ENCODE results near the gene MATN4.

MATN4 gene

DNA sequence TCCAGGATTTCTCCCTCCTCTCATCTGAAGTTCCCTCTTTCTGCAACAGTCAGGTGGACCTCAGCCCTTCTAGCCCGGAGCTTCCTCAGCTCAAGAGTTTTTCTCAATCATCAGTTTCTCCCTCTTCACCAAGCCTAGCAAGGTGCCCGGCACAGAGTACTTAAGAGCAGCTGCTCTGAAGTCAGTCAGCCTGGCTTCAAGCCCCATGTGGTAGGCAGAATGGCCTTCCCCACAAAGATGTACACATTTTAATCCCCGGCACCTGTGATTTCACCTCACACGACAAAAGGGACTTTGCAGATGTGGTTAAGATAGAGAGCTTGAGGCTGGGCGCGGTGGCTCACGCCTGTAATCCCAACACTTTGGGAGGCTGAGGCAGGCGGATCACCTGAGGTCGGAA, 16.6 kb downstream of the MATN4 start:
- no peak for DNase-seq (ENCODE audit: extremely low read depth, low read depth)
- TF ChIP-seq, protein P1, sequence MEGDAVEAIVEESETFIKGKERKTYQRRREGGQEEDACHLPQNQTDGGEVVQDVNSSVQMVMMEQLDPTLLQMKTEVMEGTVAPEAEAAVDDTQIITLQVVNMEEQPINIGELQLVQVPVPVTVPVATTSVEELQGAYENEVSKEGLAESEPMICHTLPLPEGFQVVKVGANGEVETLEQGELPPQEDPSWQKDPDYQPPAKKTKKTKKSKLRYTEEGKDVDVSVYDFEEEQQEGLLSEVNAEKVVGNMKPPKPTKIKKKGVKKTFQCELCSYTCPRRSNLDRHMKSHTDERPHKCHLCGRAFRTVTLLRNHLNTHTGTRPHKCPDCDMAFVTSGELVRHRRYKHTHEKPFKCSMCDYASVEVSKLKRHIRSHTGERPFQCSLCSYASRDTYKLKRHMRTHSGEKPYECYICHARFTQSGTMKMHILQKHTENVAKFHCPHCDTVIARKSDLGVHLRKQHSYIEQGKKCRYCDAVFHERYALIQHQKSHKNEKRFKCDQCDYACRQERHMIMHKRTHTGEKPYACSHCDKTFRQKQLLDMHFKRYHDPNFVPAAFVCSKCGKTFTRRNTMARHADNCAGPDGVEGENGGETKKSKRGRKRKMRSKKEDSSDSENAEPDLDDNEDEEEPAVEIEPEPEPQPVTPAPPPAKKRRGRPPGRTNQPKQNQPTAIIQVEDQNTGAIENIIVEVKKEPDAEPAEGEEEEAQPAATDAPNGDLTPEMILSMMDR (IDR thresholded peaks at IDR 0.05; ENCODE audit: low read depth, low read length, missing control alignments): no peak
- H3K4me3 ChIP-seq (replicated peaks; ENCODE audit: low read depth, low read length): no peak overlapping the region

DNA sequence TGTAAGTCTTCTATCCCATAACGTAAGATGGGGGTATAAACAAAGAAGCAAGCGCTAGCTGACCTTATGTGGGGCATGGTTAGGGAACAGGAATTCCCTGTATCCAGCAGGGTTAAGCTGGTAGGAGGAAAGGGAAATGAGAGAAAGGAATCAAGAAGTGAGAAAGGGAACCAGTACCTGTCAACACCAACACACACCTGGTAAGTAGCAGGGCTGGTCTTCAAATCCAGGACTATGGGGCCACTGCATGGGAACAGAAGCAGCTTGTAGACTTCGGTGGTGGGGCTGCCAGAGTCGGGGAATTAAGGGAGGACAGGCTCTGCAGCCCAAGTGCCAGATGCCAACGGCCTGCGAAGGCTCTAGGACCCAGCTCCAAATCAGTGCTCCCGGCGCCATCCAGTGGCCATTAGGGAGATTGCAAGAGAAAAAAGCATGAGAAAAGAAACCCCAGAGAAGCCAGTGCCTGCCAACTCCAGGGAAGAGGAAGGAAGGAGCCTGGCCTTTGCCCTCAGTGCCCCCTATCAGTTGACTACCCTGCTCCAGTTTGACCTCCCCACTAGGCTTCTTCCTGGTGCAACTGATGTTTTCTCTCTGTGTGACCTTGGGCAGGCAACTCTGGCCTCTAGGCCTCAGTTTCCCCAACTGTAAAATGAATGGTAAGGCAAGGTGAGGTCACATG, 17.3 kb downstream of the MATN4 start:
- H3K4me3 ChIP-seq (replicated peaks; ENCODE audit: low read depth, low read length): no peak overlapping the region
- DNase-seq (ENCODE audit: extremely low read depth, low read depth): no peak
- TF ChIP-seq, protein P1 (IDR thresholded peaks at IDR 0.05; ENCODE audit: low read depth, low read length, missing control alignments): peak; percentile 84

DNA sequence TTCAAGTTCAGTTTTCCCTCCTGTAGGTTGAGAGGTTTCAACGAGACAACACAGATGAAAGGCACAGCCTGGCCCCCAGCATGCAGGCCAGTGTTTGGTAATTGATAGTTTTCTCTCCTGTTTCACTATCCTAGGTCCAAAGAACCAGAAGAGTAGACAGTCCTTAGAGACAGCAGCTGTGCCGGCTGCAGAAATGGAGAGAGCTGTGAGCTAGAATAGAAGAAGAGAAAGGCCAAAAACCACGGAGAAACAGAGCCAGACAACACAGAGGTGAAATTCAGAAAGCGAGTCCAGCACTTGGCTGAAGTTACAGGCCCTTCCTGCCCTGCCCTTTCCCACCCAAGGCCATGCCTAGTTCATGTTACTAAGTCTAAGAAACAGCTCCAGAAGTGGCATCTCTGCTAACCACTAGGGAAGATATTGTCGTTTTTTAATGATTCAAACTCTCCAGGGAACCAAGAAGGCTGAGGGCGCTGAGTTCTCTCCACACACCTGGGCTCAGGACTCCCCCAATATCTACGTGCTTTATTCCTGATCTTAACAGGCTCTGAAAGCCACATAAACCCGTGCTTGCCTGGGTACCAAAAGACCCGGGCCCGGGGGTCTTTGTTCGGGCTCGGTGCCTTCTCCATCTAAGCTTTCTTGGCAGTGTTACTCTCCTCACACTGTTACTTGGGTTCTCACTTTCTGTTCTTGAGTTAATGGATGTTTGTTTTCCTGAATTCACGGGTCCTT, 18.0 kb downstream of the MATN4 start:
- no peak overlapping the region for H3K4me3 ChIP-seq (replicated peaks; ENCODE audit: low read depth, low read length)
- no peak for DNase-seq (ENCODE audit: extremely low read depth, low read depth)
- TF ChIP-seq, protein P1 (IDR thresholded peaks at IDR 0.05; ENCODE audit: low read depth, low read length, missing control alignments): no peak

DNA sequence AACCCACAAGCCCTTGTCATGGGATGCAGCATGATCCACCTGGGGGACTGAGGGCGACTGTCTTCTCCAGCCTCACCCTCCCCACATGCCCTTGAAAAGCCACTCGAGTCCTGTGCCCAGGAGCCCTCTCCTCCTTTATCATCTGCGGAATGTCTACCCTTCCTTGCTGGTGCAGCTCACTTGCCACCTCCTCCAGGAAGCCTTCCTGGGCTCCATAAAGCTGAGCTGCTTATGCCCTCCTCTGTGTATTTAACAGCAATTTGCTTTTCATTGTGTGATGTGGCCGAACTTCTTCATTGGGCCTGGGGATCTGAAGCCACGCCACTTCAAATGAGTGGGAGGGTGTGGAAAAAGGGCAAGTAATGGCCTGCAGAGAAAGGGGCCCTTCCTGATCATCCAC, 19.2 kb downstream of the MATN4 start:
- TF ChIP-seq, protein P1 (IDR thresholded peaks at IDR 0.05; ENCODE audit: low read depth, low read length, missing control alignments): no peak
- H3K4me3 ChIP-seq (replicated peaks; ENCODE audit: low read depth, low read length): no peak overlapping the region
- DNase-seq (ENCODE audit: extremely low read depth, low read depth): no peak

DNA sequence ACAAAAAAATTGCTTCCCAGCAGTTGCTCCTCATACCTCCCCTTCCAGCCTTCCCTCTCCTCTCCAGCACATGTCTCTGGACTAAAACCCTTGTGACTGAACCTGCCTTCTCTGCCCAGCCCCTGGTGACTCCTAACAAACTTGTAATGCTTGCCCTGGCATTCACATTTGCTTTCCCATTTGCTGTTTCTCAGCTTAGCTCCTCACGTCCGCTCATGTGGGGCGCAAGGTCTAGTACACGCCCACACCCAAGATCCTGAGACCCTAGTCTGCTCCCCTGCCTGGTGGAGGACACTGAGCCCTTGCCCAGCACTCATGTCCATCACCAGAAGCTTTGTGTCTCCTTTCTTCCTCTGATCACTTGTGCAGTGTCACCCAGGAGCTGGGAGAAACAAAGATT, 19.7 kb downstream of the MATN4 start:
- H3K4me3 ChIP-seq (replicated peaks; ENCODE audit: low read depth, low read length): no peak overlapping the region
- no peak for DNase-seq (ENCODE audit: extremely low read depth, low read depth)
- TF ChIP-seq, protein P1 (IDR thresholded peaks at IDR 0.05; ENCODE audit: low read depth, low read length, missing control alignments): no peak

DNA sequence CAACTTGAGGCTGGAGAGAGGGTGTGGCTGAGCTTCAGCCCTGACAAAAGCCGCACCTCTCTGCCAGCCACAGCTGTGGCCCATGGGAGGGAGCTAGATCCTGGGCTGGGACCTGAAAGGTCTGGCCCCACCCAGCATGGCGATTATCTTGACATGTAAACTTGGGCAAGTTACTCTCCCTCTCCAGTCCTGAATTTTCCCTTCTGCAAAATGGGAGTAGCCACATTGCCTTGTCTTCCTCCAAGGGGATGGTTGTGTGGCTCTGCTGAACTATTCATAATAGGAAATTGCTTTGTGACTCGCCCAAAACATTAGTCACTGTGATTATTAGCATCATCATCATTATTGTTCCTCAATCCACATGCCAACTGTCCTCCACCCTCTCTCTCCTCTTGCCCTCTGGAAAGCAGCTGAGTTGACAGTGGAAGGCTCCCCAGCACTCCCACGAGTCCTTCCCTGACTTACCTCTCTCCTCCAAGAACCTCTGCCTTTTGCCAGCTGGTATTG, 24.5 kb downstream of the MATN4 start:
- H3K4me3 ChIP-seq (replicated peaks; ENCODE audit: low read depth, low read length): no peak overlapping the region
- no peak for DNase-seq (ENCODE audit: extremely low read depth, low read depth)
- TF ChIP-seq, protein P1 (IDR thresholded peaks at IDR 0.05; ENCODE audit: low read depth, low read length, missing control alignments): no peak
